ENCODE measurements around the gene SHFL.

Gene SHFL

DNA sequence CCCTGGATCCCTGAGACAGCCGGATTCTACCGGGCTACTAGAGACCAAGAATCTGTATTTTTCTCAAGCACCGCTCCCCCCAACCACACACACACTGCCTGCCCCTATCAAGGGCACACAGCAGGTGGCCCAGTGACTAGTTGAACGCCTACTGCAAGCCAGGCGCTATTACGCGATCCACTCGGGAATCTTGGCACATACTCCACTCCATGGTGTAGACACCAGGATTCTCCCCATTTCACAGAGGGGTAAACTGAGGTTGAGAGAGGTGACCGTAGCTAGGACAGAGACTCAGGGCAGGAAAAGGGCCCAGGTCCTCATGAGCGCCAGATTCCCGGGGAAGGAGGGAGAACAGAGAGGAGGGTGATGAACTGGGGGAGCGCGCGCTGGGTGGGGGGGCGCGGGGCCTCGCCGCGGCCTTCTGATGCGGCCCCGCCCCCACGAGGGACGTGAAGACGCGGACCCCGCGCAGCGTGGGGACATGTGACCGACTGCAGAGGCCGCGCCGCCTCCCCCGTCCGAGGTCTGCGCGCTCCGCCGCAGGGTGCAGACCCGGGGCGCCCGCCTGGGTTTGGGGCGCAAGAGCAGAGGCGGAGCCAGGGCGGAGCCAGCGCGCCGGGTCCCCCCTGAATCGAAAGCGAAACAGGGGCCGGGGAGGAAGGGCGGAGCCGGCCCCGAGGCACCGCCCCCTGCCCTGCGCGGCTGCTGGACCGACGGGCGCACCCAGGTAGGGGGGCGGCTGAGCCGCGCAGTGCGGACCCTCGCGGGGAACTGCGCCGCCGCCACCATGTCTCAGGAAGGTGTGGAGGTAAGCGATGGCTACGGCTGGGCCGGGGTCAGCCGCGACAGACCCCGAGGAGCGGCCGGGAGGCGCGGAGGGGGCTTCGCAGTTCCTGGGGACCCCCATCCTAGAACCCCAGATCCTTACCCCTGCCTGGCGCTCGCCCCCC, at the start of gene SHFL:
SHFL (plus strand) TSS at position 677 of the 950 bp plus-strand sequence; CDS start at position 788, 111 bp downstream.
- no peak for DNase-seq

DNA sequence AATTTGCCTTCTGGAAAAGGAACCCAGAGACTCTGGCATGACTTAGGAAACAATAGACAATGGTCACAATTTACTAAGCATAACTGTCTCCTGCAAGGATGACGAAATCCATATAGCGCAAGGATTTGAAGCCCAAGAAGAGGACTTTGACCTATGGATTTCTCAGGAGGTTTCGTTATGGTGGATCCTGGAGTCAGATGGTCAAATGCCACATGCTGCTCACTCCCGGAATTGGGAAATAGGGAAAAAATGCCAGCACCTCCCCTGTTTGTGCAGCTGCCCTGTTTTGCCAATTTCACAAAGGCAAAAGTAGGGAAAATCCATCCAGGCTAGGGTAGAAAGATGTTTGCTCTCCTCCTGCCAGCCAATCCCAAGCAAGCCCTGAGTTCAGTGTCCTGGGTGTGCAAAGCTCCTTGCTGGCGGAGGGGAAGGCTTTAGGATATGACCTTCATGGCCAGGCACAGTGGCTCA, 49.5 kb upstream of the SHFL start:
- DNase-seq, result no peak

DNA sequence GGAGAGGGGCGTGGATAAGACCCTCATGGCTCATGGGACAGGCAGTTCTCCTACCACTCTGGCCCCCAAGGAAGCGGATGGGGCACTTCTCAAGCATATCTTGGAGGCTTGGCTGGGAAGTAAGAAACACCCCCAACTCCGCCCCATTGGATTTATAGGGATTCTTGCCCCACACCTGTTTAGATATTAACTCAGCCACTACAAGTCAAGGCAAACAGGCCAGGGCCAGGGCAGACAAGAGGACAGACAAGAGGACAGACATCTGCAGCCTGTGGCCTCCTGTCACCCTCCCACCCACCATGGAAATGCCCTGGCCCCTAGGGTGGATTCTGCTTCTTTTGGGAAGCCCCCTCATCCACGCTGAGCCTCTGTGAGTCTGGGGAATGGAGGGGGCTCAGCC, 48.8 kb upstream of the SHFL start:
- no peak for DNase-seq

DNA sequence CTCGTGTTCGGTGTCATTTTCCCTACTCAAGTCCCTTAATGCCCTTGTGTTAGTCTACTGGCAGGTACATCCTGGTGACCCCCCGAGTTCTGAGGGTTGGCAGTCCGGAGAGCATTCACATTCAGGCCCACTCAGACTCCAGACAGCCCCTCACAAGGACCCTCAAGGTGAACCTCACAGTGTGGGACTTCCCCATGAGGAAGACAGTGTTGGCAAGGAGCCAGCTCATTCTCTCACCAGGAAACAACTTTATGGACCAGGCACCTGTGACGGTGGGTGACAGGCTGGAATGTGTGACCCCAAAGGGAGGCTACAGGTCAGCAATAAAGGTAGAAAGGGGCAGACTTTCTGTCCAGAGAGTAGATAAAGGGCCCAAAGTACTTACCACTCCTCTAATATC, 48.3 kb upstream of the SHFL start:
- no peak for DNase-seq

DNA sequence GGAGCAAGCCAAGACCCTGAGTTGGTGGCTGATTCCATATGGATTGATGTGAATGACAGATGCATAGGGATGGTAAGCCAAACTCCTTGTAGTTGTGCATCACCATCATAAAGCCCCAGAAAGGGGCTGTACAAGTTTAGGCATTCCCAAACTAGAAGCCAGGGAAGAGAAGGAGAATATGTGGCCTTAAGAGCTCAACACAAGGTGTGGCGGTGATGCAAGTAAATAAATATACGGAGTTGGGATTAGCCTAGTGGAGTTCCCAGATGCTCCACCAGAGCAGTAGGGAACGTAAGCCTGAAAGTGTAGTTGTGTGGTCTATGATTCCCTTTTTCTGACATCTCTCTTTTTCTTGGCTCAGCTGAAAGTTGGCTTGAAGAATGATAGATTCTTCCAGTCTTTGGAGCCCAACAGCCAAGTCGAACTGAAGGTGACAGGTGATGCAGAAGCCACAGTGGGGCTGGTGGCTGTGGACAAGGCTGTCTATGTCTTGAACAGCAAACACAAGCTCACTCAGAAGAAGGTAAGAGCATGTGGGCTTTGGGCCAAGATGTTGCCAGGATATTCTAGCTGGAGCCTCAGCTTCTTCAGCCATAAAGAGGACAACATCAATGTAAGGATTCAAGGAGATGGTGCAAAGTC, 42.7 kb upstream of the SHFL start:
- no peak for DNase-seq

DNA sequence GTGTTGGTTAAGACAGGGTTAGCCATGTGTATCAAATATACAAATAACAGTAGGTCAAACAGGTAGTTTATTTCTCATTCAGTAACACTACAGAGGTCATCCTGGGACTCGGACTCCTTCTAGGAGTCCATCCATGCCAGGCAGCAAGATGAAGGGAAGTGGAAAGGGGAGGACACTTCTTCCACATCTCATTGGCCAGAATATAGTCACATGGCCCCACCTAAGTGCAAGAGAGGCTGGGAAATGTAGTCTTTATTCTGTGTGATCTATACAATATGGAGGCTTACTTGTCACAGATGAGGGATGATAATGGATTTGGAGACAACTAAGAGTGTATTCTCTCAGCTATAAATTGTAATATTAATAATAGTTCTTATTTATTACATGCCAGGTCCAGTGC, 41.7 kb upstream of the SHFL start:
- no peak for DNase-seq

DNA sequence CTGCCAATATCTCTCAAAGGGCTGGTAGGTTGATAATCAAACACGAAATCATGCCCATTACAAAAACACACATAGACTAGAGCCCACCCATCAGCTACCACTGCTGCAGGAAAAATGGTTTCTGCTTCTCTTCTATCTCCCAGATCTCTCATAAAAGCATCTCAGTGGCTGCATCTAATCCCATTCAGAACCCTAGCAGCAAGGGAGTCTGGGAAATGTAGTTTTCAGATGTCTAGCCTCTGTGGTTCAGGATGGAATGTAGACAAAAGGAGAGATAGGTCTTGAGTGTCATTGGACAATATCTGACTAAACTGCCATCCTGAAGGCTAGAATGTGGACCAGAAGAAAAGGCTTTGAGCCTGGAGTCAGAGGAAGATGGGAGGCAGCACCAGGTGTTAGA, 40.7 kb upstream of the SHFL start:
- no peak for DNase-seq

DNA sequence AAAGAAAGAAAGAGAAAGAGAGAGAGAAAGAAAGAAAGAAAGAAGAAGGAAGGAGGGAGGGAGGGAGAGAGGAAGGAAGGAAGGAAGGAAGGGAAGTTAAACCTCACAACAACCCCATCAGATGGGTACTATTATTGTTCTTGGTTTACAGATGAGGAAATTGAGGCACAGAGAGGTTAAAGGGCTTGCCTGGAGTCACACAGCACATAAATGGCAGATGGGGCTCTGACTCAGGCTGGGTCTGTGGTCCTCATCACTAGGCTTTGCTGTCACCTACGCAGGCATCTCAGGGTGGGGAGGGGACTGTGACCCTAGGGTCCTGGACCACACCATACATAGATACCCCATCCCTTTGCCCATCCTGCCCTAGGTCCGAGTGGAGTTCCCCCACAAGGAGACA, 36.5 kb upstream of the SHFL start:
- no peak for DNase-seq

DNA sequence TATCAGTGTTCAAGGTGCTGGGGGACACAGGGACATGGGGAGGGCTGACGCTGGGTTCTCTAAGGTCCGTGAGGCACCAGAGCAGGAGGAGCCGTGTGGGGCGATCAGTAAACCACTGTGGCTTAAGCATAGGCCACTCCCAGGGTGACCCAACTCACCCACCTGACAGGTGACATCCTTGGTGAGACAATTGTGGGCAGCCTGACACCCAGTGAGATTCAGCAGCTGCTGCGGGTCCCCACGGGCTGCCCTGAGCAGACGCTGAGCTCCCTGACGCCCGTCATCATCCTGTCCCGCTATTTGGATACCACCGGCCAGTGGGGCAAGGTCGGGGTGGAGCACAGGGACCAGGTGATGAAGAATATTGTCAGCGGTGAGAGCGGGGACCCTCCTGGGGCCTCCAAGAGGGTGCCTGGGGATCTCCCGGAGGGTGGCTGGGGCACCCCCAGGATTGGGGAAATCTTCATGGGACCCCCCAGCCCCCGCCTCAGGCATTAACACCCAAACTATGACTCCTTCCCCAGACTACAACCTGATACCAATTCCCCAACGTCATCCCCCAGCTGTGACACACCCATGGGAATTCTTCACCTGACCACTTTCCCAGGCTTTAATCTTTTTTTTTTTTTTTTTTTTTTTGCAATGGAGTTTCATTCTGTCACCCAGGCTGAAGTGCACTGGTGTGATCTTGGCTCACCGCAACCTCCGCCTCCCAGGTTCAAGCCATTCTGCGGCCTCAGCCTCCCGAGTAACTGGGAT, 33.3 kb upstream of the SHFL start:
- DNase-seq, result no peak

DNA sequence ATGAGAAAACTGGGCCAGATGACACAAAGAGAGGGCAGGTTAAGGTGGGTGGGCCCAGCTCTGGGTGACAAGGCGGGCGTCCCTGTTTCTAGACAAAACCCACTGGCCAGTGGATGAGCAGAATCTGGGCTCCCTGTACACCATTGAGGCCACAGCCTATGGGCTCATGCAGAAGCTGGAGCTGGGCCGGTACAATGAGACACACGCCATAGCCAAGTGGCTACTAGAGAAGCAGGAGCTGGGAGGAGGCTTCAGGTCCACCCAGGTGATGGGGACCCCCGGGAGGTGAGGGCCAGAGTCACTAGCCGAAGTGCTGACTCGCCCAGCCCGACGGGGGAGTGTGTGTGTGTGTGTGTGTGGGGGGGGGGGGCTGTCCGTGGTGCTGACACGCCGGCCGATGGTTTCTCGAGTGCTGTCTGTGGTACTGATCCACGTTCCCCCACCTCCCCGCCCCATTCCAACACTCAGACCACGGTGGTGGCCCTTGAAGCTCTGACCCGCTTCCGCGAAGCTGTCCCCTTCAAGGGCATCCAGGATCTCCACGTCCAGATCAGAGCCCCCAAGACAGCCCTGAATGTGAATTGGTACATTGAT, 24.3 kb upstream of the SHFL start:
- DNase-seq, result no peak

DNA sequence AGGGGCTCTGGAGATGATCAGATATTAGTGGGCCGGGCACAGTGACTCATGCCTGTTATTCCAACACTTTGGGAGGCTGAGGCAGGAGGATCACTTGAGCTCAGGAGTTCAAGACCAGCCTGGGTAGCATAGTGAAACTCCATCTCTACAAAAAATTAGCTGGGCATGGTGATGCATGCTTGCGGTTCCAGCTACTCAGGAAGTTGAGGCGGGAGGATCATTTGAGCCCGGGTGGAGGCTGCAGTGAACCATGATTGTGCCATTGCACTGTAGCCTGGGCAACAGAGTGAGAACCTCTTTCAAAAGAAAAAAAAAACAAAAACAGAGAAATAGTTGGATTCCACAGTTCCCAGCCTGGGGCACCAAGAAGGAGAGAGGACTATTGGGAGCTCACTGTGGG, 17.9 kb upstream of the SHFL start:
- DNase-seq, result no peak

DNA sequence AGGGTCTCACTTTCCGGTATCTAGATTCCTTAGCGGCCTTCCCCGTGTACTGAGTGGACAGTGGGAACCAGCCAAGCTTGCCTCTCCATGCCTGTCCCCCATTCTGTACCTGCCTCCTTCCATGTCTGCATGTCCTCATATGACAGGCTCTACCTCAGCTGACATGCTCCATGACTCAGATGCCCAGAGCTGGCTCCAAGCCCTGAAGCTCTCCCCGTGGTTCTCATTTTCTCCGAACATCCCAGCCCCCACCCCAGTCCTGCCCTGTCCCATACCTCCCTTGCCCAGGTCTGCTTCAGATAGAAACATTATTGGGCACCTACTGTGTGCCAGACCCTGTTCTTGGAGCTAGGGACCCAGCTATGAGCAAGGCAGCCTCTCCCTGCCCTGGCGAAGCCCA, 17.1 kb upstream of the SHFL start:
- no peak for DNase-seq

DNA sequence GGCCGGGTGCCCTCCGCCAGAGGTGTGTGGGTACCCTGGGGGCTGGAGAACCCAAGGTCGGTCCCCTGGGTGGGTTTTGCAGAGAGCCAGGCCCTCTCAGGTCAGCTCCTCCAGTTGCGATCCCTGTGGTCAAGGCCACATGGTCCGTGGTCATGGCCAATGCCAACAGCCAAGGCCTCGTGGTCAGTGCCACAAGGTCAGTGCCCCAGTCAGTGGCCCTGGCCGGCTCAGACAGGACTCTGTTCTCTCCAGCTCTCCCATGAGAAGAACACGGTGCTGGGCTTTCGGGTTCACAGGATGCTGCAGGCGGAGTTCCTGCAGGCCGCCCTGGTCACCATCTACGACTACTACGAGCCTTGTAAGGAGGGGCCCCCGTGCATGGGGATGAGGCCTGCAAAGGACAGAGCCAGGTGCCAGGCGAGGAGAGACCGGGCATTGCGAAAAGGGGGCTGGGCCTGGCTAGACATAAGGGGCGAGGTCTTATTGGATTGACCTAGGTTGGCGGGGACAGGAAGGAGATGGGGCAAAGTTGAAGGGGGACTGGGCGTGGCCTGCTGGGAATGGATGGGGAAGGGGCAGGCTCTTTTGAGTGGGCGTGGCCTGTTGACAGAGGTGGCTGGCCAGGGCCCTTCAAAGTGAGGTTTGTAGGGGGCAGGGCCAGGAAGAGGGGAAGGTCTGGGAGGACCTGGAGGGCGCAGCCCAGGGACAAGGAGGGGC, 15.2 kb upstream of the SHFL start:
- DNase-seq, result no peak

DNA sequence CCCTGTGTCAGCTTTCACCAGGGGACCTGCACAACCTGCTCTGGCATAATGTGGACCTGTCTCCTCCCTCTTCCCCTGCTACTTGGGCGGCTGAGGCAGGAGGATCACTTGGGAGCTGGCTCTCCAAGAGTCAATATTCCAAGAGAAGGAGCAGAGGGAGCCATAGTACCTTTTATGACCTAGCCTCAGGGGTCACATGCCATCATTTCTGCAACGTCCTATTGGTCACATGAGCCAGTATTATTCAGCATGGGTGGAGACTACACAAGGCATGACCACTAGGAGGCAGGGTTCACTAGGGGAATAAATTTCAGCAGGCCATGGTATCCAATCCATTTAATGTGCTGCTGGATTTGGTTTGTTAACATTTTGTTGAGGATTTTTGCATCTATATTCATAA, 12.0 kb upstream of the SHFL start:
- no peak for DNase-seq

DNA sequence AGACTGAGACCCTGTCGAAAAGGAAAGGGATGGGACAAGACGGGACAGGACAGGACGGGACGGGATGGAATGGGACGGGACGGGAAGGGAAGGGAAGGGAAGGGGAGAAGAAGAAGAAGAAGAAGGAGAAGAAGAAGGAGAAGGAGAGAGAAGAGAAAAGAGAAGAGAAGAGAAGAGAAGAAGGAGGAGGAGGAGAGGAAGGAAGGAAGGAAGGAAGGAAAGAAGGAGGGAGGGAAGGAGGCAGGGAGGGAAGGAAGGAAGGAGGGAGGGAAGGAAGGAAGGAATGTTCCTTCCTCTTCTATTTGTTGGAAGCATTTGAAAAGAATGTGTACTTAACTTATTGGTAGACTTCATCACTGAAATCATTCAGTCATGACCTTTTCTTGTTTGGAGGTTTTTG, 9.6 kb upstream of the SHFL start:
- no peak for DNase-seq

DNA sequence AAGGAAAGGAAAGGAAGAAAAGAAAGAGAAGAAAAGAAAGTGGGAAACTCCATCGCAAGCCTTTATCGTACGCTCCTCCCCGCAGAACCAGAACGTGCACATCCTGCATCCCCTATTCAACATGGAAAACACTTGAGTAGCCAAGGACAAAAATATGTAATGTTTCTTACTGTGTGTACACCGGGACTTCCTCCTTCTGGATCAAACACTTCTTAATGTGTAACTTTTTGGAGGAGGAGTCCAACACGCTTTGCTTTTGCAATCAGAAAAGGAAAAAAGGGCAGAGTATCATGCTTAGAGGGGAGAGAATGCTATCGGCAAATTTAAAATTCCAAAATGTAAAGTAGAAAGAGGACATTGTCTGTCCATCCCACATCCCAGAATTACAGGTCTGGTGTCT, 7.8 kb upstream of the SHFL start:
- no peak for DNase-seq

DNA sequence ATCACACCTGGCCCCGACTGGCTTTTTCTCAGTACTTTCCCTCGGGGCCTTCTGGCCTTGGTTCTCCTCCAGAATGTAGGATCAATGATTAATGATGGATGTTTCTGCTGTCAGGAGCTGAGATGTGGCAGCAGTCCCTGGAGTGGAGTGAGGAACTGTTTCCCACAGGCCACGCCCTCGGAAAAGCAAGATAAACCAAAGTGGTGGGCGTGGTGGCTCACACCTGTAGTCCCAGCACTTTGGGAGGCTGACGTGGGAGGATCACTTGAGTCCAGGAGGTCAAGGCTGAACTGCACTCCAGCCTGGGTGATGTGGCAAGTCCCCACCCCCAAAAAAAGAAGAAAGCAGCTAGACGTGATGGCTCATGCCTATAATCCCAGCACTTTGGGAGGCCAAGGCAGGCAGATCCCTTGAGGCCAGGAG, 7.1 kb upstream of the SHFL start:
- no peak for DNase-seq

DNA sequence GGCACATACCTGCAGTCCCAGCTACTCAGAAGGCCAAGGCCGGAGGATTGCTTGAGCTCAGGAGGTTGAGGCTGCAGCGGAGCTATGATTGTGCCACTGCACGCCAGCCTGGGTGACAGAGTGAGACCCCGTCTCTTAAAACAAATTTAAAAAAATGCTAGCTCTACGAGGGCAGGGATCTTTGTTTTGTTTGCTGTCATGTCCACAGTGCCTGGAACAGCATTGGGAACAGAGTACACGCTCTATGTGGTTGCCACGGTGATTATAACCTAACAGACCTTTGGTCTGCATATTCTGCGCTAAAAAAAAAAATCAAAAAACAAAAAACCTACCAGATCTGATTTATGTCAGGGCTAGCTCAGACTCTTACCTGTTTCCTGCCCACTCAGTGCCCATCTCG, 2.2 kb upstream of the SHFL start:
- no peak for DNase-seq

DNA sequence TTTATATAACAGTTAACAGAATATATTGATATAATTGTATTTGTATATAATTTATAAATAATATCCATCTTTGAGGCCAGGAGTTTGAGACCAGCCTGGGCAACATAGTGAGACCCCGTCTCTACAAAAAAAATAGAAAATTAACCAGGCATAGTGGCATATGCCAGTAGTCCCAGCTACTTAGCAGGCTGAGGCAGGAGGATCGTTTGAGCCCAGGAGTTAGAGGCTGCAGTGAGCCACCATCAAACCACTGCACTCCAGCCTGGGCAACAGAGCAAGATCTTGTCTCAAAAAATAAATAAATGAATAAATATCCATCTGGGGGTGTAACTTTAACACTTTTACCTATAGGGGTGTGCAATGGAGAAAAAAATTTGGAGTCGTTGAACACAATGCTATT, 1.3 kb upstream of the SHFL start:
- no peak for DNase-seq

DNA sequence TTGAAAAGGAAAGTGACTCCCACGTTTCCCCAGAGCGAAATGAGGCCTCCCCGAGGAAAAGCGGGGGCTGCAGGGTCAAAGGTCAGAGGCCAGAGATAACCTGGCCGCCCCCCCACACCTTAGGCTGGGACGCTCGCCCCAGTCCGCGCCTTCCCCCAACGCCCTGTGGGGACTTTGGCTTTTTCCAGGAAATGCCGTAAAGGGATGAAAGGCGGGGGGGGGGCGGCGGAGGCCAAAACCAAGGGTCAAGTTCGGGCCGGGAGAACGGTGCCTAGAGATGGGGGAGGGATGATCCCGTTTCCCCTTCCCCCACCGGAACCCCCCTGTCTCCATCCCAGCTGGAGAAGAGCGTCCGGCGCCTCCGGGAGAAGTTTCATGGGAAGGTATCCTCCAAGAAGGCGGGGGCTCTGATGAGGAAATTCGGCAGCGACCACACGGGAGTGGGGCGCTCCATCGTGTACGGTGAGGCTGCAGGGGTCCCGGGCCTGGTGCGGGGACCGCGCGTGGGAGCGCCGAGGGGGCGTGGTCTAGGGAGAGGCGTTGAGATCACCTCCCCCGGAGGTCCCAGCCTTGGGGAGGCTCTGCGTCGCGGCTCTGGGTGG, 575 bp downstream of the SHFL start:
- DNase-seq, result no peak

DNA sequence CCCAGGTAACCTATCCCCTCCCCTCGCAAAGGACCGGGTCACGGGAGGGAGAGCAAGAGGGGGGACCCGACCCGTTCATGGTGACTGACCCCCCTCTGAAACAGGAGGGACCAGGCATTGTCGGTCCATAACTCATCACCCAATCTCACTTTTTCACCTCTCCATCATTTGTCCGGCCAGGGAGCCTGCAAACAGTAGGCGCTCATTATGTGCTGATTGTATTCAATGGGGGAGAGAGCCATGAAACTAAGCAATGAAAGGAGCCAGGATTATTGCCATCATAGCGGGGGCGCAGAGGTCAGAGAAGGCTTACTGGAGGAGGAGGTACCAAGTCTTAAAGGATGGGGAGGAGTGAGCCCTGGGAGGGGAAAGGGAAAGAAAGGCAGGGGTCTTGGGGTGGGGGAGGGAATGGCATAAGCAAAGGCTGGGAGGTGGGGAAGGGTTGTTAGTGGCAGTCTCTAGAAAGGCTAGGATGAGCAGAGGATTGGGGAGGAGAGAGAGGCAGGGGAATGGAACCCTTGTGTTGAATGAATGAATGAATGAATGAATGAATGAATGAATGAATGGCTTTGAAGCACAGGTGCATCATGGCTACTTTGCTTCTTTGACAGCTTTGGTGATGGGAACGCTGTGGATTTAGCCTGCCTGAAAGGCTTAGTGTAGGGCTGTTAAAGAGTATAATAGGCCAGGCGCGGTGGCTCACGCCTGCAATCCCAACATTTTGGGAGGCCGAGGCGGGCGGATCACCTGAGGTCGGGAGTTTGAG, 1.4 kb downstream of the SHFL start:
- DNase-seq, result no peak
